ENCODE results near the gene DPYSL4.
"Not testable (repeated sequence)": the region's sequence is repeated elsewhere in the genome, so short reads cannot be mapped to it uniquely, and the experiment has no call there.

DPYSL4 gene

GRCh38 chr10:132207536-132208461 lies 21.1 kb downstream of the DPYSL4 start:
- no peak for DNase-seq (ENCODE audit: low spot score)

- no peak for DNase-seq (ENCODE audit: low spot score)
These were observed 21.8 kb downstream of the DPYSL4 start for GRCh38 chr10:132208462-132209050.

- no peak for DNase-seq (ENCODE audit: low spot score)
These were observed 22.4 kb downstream of the DPYSL4 start for GRCh38 chr10:132209130-132209529.

GRCh38 chr10:132209978-132210530 lies 23.3 kb downstream of the DPYSL4 start:
- DNase-seq (ENCODE audit: low spot score), result no peak

- no peak for DNase-seq (ENCODE audit: low spot score)
These were observed 24.0 kb downstream of the DPYSL4 start for GRCh38 chr10:132210766-132211165.

- DNase-seq (ENCODE audit: low spot score), result no peak
These were observed 24.5 kb downstream of the DPYSL4 start for GRCh38 chr10:132211246-132211645.

GRCh38 chr10:132212816-132213215 lies 26.1 kb downstream of the DPYSL4 start:
- DNase-seq (ENCODE audit: low spot score), result no peak

- no peak for DNase-seq (ENCODE audit: low spot score)
These were observed 27.2 kb downstream of the DPYSL4 start for GRCh38 chr10:132213917-132214316.

GRCh38 chr10:132216441-132216840 lies 29.7 kb downstream of the DPYSL4 start:
- DNase-seq (ENCODE audit: low spot score), result not testable (repeated sequence)

- DNase-seq (ENCODE audit: low spot score), result no peak
These were observed 32.7 kb downstream of the DPYSL4 start for GRCh38 chr10:132219486-132219885.

- no peak for DNase-seq (ENCODE audit: low spot score)
These were observed 33.3 kb downstream of the DPYSL4 start for GRCh38 chr10:132220061-132220460.

GRCh38 chr10:132220996-132221395 lies 34.2 kb downstream of the DPYSL4 start:
- not testable (repeated sequence) for DNase-seq (ENCODE audit: low spot score)

- no peak for DNase-seq (ENCODE audit: low spot score)
These were observed 36.0 kb downstream of the DPYSL4 start for GRCh38 chr10:132222726-132223125.

GRCh38 chr10:132223156-132223590 lies 36.4 kb downstream of the DPYSL4 start:
- DNase-seq (ENCODE audit: low spot score), result peak; percentile 82

- no peak for DNase-seq (ENCODE audit: low spot score)
These were observed 37.0 kb downstream of the DPYSL4 start for GRCh38 chr10:132223611-132224342.

- no peak for DNase-seq (ENCODE audit: low spot score)
These were observed 37.8 kb downstream of the DPYSL4 start for GRCh38 chr10:132224343-132225072.

GRCh38 chr10:132225073-132225848 lies 38.5 kb downstream of the DPYSL4 start:
- no peak for DNase-seq (ENCODE audit: low spot score)

GRCh38 chr10:132225849-132226205 lies 39.1 kb downstream of the DPYSL4 start:
- no peak for DNase-seq (ENCODE audit: low spot score)

- DNase-seq (ENCODE audit: low spot score), result no peak
These were observed 40.0 kb downstream of the DPYSL4 start for GRCh38 chr10:132226586-132227405.

- no peak for DNase-seq (ENCODE audit: low spot score)
These were observed 41.2 kb downstream of the DPYSL4 start for GRCh38 chr10:132227851-132228390.

Data from left forelimb (tissue), 1 donor.